Thyroid gland (tissue), 4 donors: ENCODE results near the gene MPP4.

Experiments
- CTCF ChIP-seq, 6 experiments: fragments of 200-600 bp in 3 of 6; fragments of 450-650 bp in 3 of 6; sonication (generic) in 3 of 6; IDR thresholded peaks; one replicate each; pipeline ENCODE4 v1.5.1; 2016 to 2019; ENCODE audit warnings: antibody characterized with exemption in 6 of 6, mild to moderate bottlenecking in 2 of 6, inconsistent platforms in 1 of 6, moderate library complexity in 1 of 6
- POLR2A ChIP-seq, 2 donors: fragments of 450-650 bp; IDR thresholded peaks; one replicate each; pipeline ENCODE4 v1.6.1; 2017; ENCODE audit warnings: antibody characterized with exemption in 2 of 2, mild to moderate bottlenecking in 2 of 2, moderate library complexity in 1 of 2

GRCh38 chr2:201669865-201670264 is 28.6 kb downstream of the MPP4 start:
- TF ChIP-seq CTCF (IDR thresholded peaks at IDR 0.05): no peak
- no peak for TF ChIP-seq POLR2A (IDR thresholded peaks at IDR 0.05)
